SK-N-SH (cell line): Measurements from ENCODE around the gene ST6GALNAC5. TPM values are rescaled to one million over a fixed set of nuclear protein-coding genes. Genes with fewer than 3 reads are reported as not detected.

ENCODE experiments used
- CTCF ChIA-PET: fragments of 300-600, 350-600 bp; formaldehyde crosslinking; extraction: SDS; loops from one replicate; lab custom pipeline; 2021; lab: Yijun Ruan, JAX
- POLR2A ChIA-PET: fragments of 350-600 bp; sonication (Branson Sonifier 250); formaldehyde crosslinking; extraction: SDS; loops from one replicate; lab custom pipeline; 2020; ENCODE audit warnings: antibody characterized with exemption, inconsistent platforms; lab: Yijun Ruan, JAX
- DNase-seq: peaks from one replicate; pipeline ENCODE4 v3.0.0; 2012
- H2AFZ ChIP-seq: fragments of 200-600 bp; sonication (generic); 2 replicates; pipeline ENCODE4 v1.8.1; 2016; ENCODE audit warnings: antibody characterized with exemption, mild to moderate bottlenecking, low read depth
- H3F3A ChIP-seq: fragments of 200-600 bp; sonication (generic); replicated peaks from 2 replicates; pipeline ENCODE3; 2016; ENCODE audit warnings: antibody characterized with exemption, mild to moderate bottlenecking; ENCODE audit not compliant: insufficient read depth
- H3K27ac ChIP-seq, 2 experiments: fragments of 200-500 bp in 1 of 2; fragments of 200-600 bp in 1 of 2; sonication (Bioruptor generic) in 1 of 2; sonication (generic), shearing (Covaris generic) in 1 of 2; 2 replicates each; pipeline versions ENCODE4 v1.5.1 to v1.6.1; 2014 to 2016; ENCODE audit warnings: low read depth in 2 of 2, inconsistent platforms in 1 of 2, low read length in 1 of 2, mild to moderate bottlenecking in 1 of 2, mixed read lengths in 1 of 2
- H3K27me3 ChIP-seq: fragments of 200-600 bp; sonication (generic), shearing (Covaris generic); 2 replicates; pipeline ENCODE4 v1.6.1; 2016; ENCODE audit warnings: mixed run types; ENCODE audit not compliant: insufficient read depth
- H3K36me3 ChIP-seq, 2 experiments: fragments of 200-500 bp in 1 of 2; fragments of 200-600 bp in 1 of 2; sonication (Bioruptor generic) in 1 of 2; sonication (generic) in 1 of 2; replicated peaks in 1 of 2; 2 replicates each; pipeline versions ENCODE3 to v1.5.1; 2014 to 2016; ENCODE audit warnings: low read length in 1 of 2, mild to moderate bottlenecking in 1 of 2; ENCODE audit not compliant: insufficient read depth in 2 of 2, control insufficient read depth in 1 of 2
- H3K4me1 ChIP-seq, 2 experiments: fragments of 200-500 bp in 1 of 2; fragments of 200-600 bp in 1 of 2; sonication (Bioruptor generic) in 1 of 2; sonication (generic), shearing (Covaris generic) in 1 of 2; 2 replicates each; pipeline versions ENCODE4 v1.5.1 to v1.6.1; 2014 to 2016; ENCODE audit warnings: low read depth in 1 of 2, low read length in 1 of 2, mixed run types in 1 of 2; ENCODE audit not compliant: insufficient read depth in 2 of 2, control insufficient read depth in 1 of 2
- H3K4me2 ChIP-seq: fragments of 200-600 bp; sonication (generic), shearing (Covaris generic); 2 replicates; pipeline ENCODE4 v1.6.1; 2017; ENCODE audit warnings: mixed run types
- H3K4me3 ChIP-seq, 2 experiments: fragments of 200-500 bp in 1 of 2; fragments of 200-600 bp in 1 of 2; sonication (Bioruptor generic) in 1 of 2; sonication (generic), shearing (Covaris generic) in 1 of 2; 2 replicates each; pipeline versions ENCODE4 v1.5.1 to v1.8.1; 2014 to 2016; ENCODE audit warnings: low read depth in 2 of 2, inconsistent platforms in 1 of 2, low read length in 1 of 2, mild to moderate bottlenecking in 1 of 2, mixed read lengths in 1 of 2, moderate library complexity in 1 of 2
- H3K79me2 ChIP-seq: fragments of 200-600 bp; sonication (generic); 2 replicates; pipeline ENCODE4 v1.8.1; 2017; ENCODE audit warnings: mild to moderate bottlenecking; ENCODE audit not compliant: insufficient read depth
- H3K9ac ChIP-seq: fragments of 200-600 bp; sonication (generic); 2 replicates; pipeline ENCODE4 v1.6.1; 2017; ENCODE audit warnings: mixed run types
- H3K9me2 ChIP-seq: fragments of 200-600 bp; sonication (generic); 2 replicates; pipeline ENCODE4 v1.6.1; 2017; ENCODE audit warnings: mixed run types
- H3K9me3 ChIP-seq: fragments of 200-600 bp; sonication (generic); 2 replicates; pipeline ENCODE4 v1.6.1; 2017; ENCODE audit warnings: mixed run types, mild to moderate bottlenecking, moderate library complexity
- H4K20me1 ChIP-seq: fragments of 200-600 bp; sonication (generic); 2 replicates; pipeline ENCODE4 v1.6.1; 2017; ENCODE audit warnings: mild to moderate bottlenecking, mixed run types; ENCODE audit not compliant: insufficient read depth
- CHD2 ChIP-seq: fragments of 150-350 bp; IDR thresholded peaks from 2 replicates; pipeline ENCODE4 v1.6.1; 2018; ENCODE audit warnings: low read length; ENCODE audit not compliant: partially characterized antibody
- ELF1 ChIP-seq: IDR thresholded peaks from 2 replicates; pipeline ENCODE4 v1.4.0; 2012
- EP300 ChIP-seq, 2 experiments: IDR thresholded peaks; 2 replicates each; pipeline versions ENCODE4 v1.4.0 to v1.6.1; 2012; ENCODE audit warnings: borderline replicate concordance in 1 of 2, low read depth in 1 of 2, low read length in 1 of 2
- EZH2phosphoT487 ChIP-seq: fragments of 200-600 bp; sonication (generic); IDR thresholded peaks from 2 replicates; pipeline ENCODE4 v1.6.1; 2017; ENCODE audit warnings: low read depth, mixed run types, mild to moderate bottlenecking, antibody characterized with exemption, moderate library complexity, borderline replicate concordance
- FOSL2 ChIP-seq: IDR thresholded peaks from 2 replicates; pipeline ENCODE4 v1.4.0; 2012; ENCODE audit warnings: low read depth, mild to moderate bottlenecking, moderate library complexity, borderline replicate concordance
- FOXJ3 ChIP-seq: sonication (generic); formaldehyde crosslinking; IDR thresholded peaks from 2 replicates; pipeline ENCODE4 v1.5.1; 2020; ENCODE audit warnings: mild to moderate bottlenecking, missing genetic modification reagents
- FOXM1 ChIP-seq: IDR thresholded peaks from 2 replicates; pipeline ENCODE4 v1.4.0; 2012; ENCODE audit warnings: low read depth, mild to moderate bottlenecking
- GABPA ChIP-seq: IDR thresholded peaks from 2 replicates; pipeline ENCODE4 v1.4.0; 2012; ENCODE audit warnings: low read depth, mild to moderate bottlenecking
- GATA2 ChIP-seq: sonication (generic); formaldehyde crosslinking; IDR thresholded peaks from 2 replicates; pipeline ENCODE4 v1.5.0; 2020; ENCODE audit warnings: mild to moderate bottlenecking, missing genetic modification reagents
- JUND ChIP-seq: IDR thresholded peaks from 2 replicates; pipeline ENCODE4 v1.4.0; 2012
- MEF2A ChIP-seq: IDR thresholded peaks from 2 replicates; pipeline ENCODE4 v1.4.0; 2012; ENCODE audit warnings: low read depth, borderline replicate concordance
- MXI1 ChIP-seq: IDR thresholded peaks from 2 replicates; pipeline ENCODE4 v1.6.1; 2012; ENCODE audit warnings: mild to moderate bottlenecking, low read depth, low read length, improper control_type of control experiment
- NFIC ChIP-seq: IDR thresholded peaks from 2 replicates; pipeline ENCODE4 v1.4.0; 2012; ENCODE audit warnings: borderline replicate concordance
- NRF1 ChIP-seq: IDR thresholded peaks from 2 replicates; pipeline ENCODE4 v1.6.1; 2012; ENCODE audit warnings: low read depth, mild to moderate bottlenecking, low read length
- RAD21 ChIP-seq: IDR thresholded peaks from 2 replicates; pipeline ENCODE4 v1.6.1; 2012; ENCODE audit warnings: mild to moderate bottlenecking, low read length
- RCOR1 ChIP-seq: fragments of 150-350 bp; IDR thresholded peaks from 2 replicates; pipeline ENCODE4 v1.6.1; 2017; ENCODE audit warnings: antibody characterized with exemption, low read length
- RFX5 ChIP-seq: IDR thresholded peaks from 2 replicates; pipeline ENCODE4 v1.6.1; 2012; ENCODE audit warnings: mild to moderate bottlenecking, improper control_type of control experiment, low read length
- RXRA ChIP-seq: IDR thresholded peaks from 2 replicates; pipeline ENCODE4 v1.4.0; 2012; ENCODE audit warnings: low read depth, mild to moderate bottlenecking, borderline replicate concordance
- SIN3A ChIP-seq: IDR thresholded peaks from 2 replicates; pipeline ENCODE4 v1.6.1; 2012; ENCODE audit warnings: low read depth, mild to moderate bottlenecking, low read length, moderate library complexity, borderline replicate concordance
- SMC3 ChIP-seq: IDR thresholded peaks from 2 replicates; pipeline ENCODE4 v1.6.1; 2012; ENCODE audit warnings: low read depth, low read length, improper control_type of control experiment
- TAF1 ChIP-seq: IDR thresholded peaks from 2 replicates; pipeline ENCODE4 v1.6.1; 2012; ENCODE audit warnings: low read depth, mild to moderate bottlenecking, low read length, moderate library complexity, borderline replicate concordance
- TCF12 ChIP-seq: IDR thresholded peaks from 2 replicates; pipeline ENCODE4 v1.4.0; 2012
- TEAD4 ChIP-seq: IDR thresholded peaks from 2 replicates; pipeline ENCODE4 v1.4.0; 2012; ENCODE audit warnings: mild to moderate bottlenecking, borderline replicate concordance; ENCODE audit not compliant: insufficient read depth
- YY1 ChIP-seq: IDR thresholded peaks from 2 replicates; pipeline ENCODE4 v1.4.0; 2012; ENCODE audit warnings: low read depth, mild to moderate bottlenecking
- WGBS: methylation state at CpG from one replicate; pipeline ENCODE4 v1.1.6; 2017; ENCODE audit warnings: low lambda C conversion rate; 5-methylcytosine and 5-hydroxymethylcytosine counted together
- polyA plus RNA-seq, 3 experiments: library from polyadenylated mRNA; depleted of rRNA; stranded (reverse); fragments of >200 nt; gene quantifications; 2 replicates each; pipeline ENCODE4 v1.2.3, GENCODE V29; 2012
- TF ChIP-seq, protein P1 (sequence below): IDR thresholded peaks from 2 replicates; pipeline ENCODE4; 2012
- TF ChIP-seq, protein P2 (sequence below): fragments of 200-600 bp; sonication (generic); IDR thresholded peaks from 2 replicates; pipeline ENCODE4 v1.6.1; 2017; ENCODE audit warnings: antibody characterized with exemption, mild to moderate bottlenecking, moderate library complexity
- TF ChIP-seq, protein P3 (sequence below): IDR thresholded peaks from 2 replicates; pipeline ENCODE4 v1.4.0; 2012; ENCODE audit warnings: low read depth, borderline replicate concordance
- TF ChIP-seq, protein P4 (sequence below): fragments of 150-350 bp; IDR thresholded peaks from 2 replicates; pipeline ENCODE4 v1.6.1; 2016; ENCODE audit warnings: mild to moderate bottlenecking, low read depth, low read length
- TF ChIP-seq, protein P5 (sequence below): fragments of 150-350 bp; IDR thresholded peaks from 2 replicates; pipeline ENCODE4 v1.6.1; 2017; ENCODE audit warnings: antibody characterized with exemption, low read length, low read depth, borderline replicate concordance
- TF ChIP-seq, protein P6 (sequence below): IDR thresholded peaks from 2 replicates; pipeline ENCODE4 v1.4.0; 2012; ENCODE audit warnings: low read depth

ST6GALNAC5 gene
- polyA plus RNA-seq, 1 of the 3 experiments (the other 2 are of a cell fraction), result 10.6 TPM

DNA sequence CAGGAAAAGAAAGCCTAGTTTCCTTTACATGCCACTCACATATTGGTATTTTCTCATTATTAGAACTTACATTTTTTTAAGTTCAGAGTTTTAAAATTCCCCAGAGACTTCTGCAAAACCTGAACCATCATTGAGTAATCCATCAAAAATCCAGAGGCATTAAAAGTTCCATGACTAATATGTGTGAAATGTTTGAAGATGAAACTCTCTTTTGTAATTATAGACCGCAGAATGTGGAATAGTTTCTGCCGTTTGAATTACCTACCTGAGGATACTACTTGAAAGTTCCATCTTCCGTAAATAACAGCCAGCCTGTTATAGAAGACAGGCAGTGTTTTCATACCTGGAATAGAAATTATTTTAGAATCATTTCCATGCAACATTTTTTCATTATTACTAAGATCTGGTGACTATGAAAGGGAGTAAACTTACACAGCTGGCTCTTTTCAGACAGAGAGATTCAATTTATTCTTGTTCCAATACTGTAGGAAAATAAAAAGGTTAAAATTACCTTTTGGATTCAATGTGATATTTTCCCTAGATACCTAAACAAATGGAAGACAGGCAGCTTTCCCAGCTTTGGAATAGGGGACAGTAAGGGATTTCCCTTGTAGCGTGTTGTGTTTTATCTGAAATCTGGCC lies 131.4 kb downstream of the ST6GALNAC5 start:
- Histone ChIP-seq H2AFZ (0 out of 2 replicates have a peak overlapping the region, but pooled peaks have one; percentile 7), H3F3A (peaks cover 15% of the 10 kb centered on the region), H4K20me1 (no peaks in the 10 kb centered on the region), H3K9me3 (no peaks in the 10 kb centered on the region), H3K9me2 (no peaks in the 10 kb centered on the region), H3K4me2 (peak overlapping the region; percentile 52), H3K27ac (peak overlapping the region; percentile 58 to 78; a peak in 3 of 4 replicates), H3K27me3 (no peaks in the 10 kb centered on the region), H3K79me2 (no peaks in the 10 kb centered on the region), H3K4me3 (peak overlapping the region in 1 of 2 experiments; percentile 14; a peak in 1 of 4 replicates), H3K36me3 (no peaks in the 10 kb centered on the region), H3K4me1 (peaks cover 3 to 5% of the 10 kb centered on the region in 2 experiments; a peak in 2 of 4 replicates), H3K9ac (peak overlapping the region; percentile 17; the same call in 1 of the 2 replicates)
- no peak for DNase-seq
- POLR2A ChIA-PET, result no interaction called here
- 29% methylated on average over 4 of the region's 4 CpGs for WGBS
- CTCF ChIA-PET, result no interaction called here
- no peak for TF ChIP-seq FOXJ3 (CRISPR knock-in tag)
- TF ChIP-seq YY1, result no peak
- TF ChIP-seq, protein P1, sequence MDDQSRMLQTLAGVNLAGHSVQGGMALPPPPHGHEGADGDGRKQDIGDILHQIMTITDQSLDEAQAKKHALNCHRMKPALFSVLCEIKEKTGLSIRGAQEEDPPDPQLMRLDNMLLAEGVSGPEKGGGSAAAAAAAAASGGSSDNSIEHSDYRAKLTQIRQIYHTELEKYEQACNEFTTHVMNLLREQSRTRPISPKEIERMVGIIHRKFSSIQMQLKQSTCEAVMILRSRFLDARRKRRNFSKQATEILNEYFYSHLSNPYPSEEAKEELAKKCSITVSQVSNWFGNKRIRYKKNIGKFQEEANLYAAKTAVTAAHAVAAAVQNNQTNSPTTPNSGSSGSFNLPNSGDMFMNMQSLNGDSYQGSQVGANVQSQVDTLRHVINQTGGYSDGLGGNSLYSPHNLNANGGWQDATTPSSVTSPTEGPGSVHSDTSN, result peak; percentile 80
- TF ChIP-seq RFX5, result no peak
- TF ChIP-seq FOXM1, result peak; percentile 92
- no peak for TF ChIP-seq CHD2
- TF ChIP-seq TEAD4, result peak; percentile 87
- TF ChIP-seq GATA2, result no peak
- peak; percentile 93 for TF ChIP-seq TCF12
- no peak for TF ChIP-seq NRF1
- TF ChIP-seq RAD21, result no peak
- peak; percentile 57 for TF ChIP-seq NFIC
- TF ChIP-seq JUND, result peak; percentile 94
- TF ChIP-seq RXRA, result peak; percentile 68; the same call in 1 of the 2 replicates
- TF ChIP-seq EZH2phosphoT487, result no peak
- TF ChIP-seq, protein P2, sequence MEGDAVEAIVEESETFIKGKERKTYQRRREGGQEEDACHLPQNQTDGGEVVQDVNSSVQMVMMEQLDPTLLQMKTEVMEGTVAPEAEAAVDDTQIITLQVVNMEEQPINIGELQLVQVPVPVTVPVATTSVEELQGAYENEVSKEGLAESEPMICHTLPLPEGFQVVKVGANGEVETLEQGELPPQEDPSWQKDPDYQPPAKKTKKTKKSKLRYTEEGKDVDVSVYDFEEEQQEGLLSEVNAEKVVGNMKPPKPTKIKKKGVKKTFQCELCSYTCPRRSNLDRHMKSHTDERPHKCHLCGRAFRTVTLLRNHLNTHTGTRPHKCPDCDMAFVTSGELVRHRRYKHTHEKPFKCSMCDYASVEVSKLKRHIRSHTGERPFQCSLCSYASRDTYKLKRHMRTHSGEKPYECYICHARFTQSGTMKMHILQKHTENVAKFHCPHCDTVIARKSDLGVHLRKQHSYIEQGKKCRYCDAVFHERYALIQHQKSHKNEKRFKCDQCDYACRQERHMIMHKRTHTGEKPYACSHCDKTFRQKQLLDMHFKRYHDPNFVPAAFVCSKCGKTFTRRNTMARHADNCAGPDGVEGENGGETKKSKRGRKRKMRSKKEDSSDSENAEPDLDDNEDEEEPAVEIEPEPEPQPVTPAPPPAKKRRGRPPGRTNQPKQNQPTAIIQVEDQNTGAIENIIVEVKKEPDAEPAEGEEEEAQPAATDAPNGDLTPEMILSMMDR, result no peak
- no peak for TF ChIP-seq SIN3A
- peak; percentile 68 for TF ChIP-seq FOSL2
- TF ChIP-seq, protein P3, sequence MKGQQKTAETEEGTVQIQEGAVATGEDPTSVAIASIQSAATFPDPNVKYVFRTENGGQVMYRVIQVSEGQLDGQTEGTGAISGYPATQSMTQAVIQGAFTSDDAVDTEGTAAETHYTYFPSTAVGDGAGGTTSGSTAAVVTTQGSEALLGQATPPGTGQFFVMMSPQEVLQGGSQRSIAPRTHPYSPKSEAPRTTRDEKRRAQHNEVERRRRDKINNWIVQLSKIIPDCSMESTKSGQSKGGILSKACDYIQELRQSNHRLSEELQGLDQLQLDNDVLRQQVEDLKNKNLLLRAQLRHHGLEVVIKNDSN, result 0 out of 2 replicates have a peak, but pooled peaks have one; percentile 31
- TF ChIP-seq MXI1, result no peak
- TF ChIP-seq, protein P4, sequence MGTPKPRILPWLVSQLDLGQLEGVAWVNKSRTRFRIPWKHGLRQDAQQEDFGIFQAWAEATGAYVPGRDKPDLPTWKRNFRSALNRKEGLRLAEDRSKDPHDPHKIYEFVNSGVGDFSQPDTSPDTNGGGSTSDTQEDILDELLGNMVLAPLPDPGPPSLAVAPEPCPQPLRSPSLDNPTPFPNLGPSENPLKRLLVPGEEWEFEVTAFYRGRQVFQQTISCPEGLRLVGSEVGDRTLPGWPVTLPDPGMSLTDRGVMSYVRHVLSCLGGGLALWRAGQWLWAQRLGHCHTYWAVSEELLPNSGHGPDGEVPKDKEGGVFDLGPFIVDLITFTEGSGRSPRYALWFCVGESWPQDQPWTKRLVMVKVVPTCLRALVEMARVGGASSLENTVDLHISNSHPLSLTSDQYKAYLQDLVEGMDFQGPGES, result no peak
- TF ChIP-seq RCOR1, result no peak
- TF ChIP-seq, protein P5, sequence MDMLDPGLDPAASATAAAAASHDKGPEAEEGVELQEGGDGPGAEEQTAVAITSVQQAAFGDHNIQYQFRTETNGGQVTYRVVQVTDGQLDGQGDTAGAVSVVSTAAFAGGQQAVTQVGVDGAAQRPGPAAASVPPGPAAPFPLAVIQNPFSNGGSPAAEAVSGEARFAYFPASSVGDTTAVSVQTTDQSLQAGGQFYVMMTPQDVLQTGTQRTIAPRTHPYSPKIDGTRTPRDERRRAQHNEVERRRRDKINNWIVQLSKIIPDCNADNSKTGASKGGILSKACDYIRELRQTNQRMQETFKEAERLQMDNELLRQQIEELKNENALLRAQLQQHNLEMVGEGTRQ, result no peak
- no peak for TF ChIP-seq GABPA
- TF ChIP-seq, protein P6, sequence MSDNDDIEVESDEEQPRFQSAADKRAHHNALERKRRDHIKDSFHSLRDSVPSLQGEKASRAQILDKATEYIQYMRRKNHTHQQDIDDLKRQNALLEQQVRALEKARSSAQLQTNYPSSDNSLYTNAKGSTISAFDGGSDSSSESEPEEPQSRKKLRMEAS, result no peak
- TF ChIP-seq TAF1, result 0 out of 2 replicates have a peak, but pooled peaks have one; percentile 13
- no peak; the same call in 1 of the 2 replicates for TF ChIP-seq ELF1
- TF ChIP-seq SMC3, result no peak
- peak; percentile 44 for TF ChIP-seq MEF2A
- TF ChIP-seq EP300 (IDR thresholded peaks at IDR 0.05; ENCODE audit: borderline replicate concordance in 1 of 2, low read depth in 1 of 2, low read length in 1 of 2), result peak in 1 of 2 experiments; percentile 94; a peak in 2 of 4 replicates
